H1 (cell line): Measurements from ENCODE around the gene BARHL1. TPM values are rescaled to one million over a fixed set of nuclear protein-coding genes. Genes with fewer than 3 reads are reported as not detected.

Experiments used
- CTCF ChIA-PET: fragments of 300-600 bp; sonication (Branson Sonifier 250); formaldehyde crosslinking; loops from one replicate; lab custom pipeline; 2021; ENCODE audit not compliant: partially characterized antibody; lab: Charles Lee
- POLR2A ChIA-PET: fragments of 300-600 bp; sonication (Branson Sonifier 250); formaldehyde crosslinking; loops from one replicate; lab custom pipeline; 2021; ENCODE audit warnings: inconsistent platforms; ENCODE audit not compliant: partially characterized antibody; lab: Charles Lee
- DNase-seq, 2 experiments: peaks; one replicate each; pipeline versions ENCODE4 v3.0.0 to v3.0.0-alpha.2; 2010 to 2022; ENCODE audit warnings: low spot score in 2 of 2, low read depth in 1 of 2, mixed read lengths in 1 of 2
- FAIRE-seq: peaks from 2 replicates; lab custom pipeline; 2011; peaks lifted over from hg19 to GRCh38; lab: Jason Lieb, UNC
- H2AFZ ChIP-seq: 2 replicates; pipeline ENCODE4 v1.8.1; 2012; ENCODE audit warnings: low read length, inconsistent platforms
- H2AK5ac ChIP-seq: 2 replicates; pipeline ENCODE4 v1.6.1; 2013; ENCODE audit warnings: low read depth, low read length
- H2BK120ac ChIP-seq: replicated peaks from 2 replicates; pipeline ENCODE3; 2013; ENCODE audit warnings: low read depth, low read length, inconsistent platforms
- H2BK12ac ChIP-seq: 2 replicates; pipeline ENCODE4 v1.6.1; 2013; ENCODE audit warnings: low read depth, low read length
- H2BK15ac ChIP-seq: 2 replicates; pipeline ENCODE4 v1.6.1; 2013; ENCODE audit warnings: low read length
- H2BK20ac ChIP-seq: 2 replicates; pipeline ENCODE4 v1.6.1; 2013; ENCODE audit warnings: low read length
- H2BK5ac ChIP-seq: 2 replicates; pipeline ENCODE4 v1.6.1; 2013; ENCODE audit warnings: low read depth, low read length
- H3K14ac ChIP-seq: 2 replicates; pipeline ENCODE4 v1.6.1; 2013; ENCODE audit warnings: inconsistent platforms; ENCODE audit not compliant: insufficient read length
- H3K18ac ChIP-seq: 2 replicates; pipeline ENCODE4 v1.6.1; 2013; ENCODE audit warnings: low read length; ENCODE audit errors: extremely low read depth
- H3K23ac ChIP-seq: 2 replicates; pipeline ENCODE4 v1.6.1; 2013; ENCODE audit warnings: inconsistent platforms; ENCODE audit not compliant: insufficient read length
- H3K23me2 ChIP-seq: 2 replicates; pipeline ENCODE4 v1.6.1; 2013; ENCODE audit warnings: low read depth, low read length
- H3K27ac ChIP-seq: 2 replicates; pipeline ENCODE4 v1.6.1; 2011; ENCODE audit warnings: low read depth, low read length, inconsistent platforms
- H3K27me3 ChIP-seq, 4 experiments: replicated peaks in 1 of 4; 1 replicate in 1 of 4; 2 replicates in 3 of 4; pipeline versions ENCODE4 v1.6.1 to v1.8.1; 2011 to 2013; ENCODE audit warnings: low read length in 3 of 4, mild to moderate bottlenecking in 3 of 4, inconsistent platforms in 2 of 4, mixed read lengths in 2 of 4, moderate library complexity in 1 of 4; ENCODE audit not compliant: control insufficient read depth in 3 of 4, insufficient read depth in 3 of 4; ENCODE audit errors: extremely low read depth in 1 of 4
- H3K36me3 ChIP-seq, 4 experiments: 2 replicates each; pipeline versions ENCODE4 v1.6.1 to v1.8.1; 2011 to 2013; ENCODE audit warnings: mild to moderate bottlenecking in 4 of 4, low read length in 3 of 4, moderate library complexity in 2 of 4, control low read depth in 1 of 4, inconsistent platforms in 1 of 4; ENCODE audit not compliant: insufficient read depth in 4 of 4, control insufficient read depth in 2 of 4
- H3K4ac ChIP-seq: replicated peaks from 2 replicates; pipeline ENCODE3; 2013; ENCODE audit warnings: low read length, low read depth, mixed read lengths, inconsistent platforms; ENCODE audit not compliant: insufficient read length
- H3K4me1 ChIP-seq, 4 experiments: replicated peaks in 1 of 4; 1 replicate in 1 of 4; 2 replicates in 3 of 4; pipeline versions ENCODE4 v1.6.1 to v1.8.1; 2011 to 2013; ENCODE audit warnings: low read length in 3 of 4, inconsistent platforms in 2 of 4, mixed read lengths in 1 of 4; ENCODE audit not compliant: insufficient read depth in 4 of 4, control insufficient read depth in 3 of 4
- H3K4me2 ChIP-seq, 2 experiments: 2 replicates each; pipeline versions ENCODE4 v1.6.1 to v1.8.1; 2011 to 2013; ENCODE audit warnings: low read depth in 2 of 2, low read length in 2 of 2, control low read depth in 1 of 2, inconsistent platforms in 1 of 2, mild to moderate bottlenecking in 1 of 2; ENCODE audit not compliant: insufficient read depth in 1 of 2
- H3K4me3 ChIP-seq, 4 experiments: fragments of 200-600, 300-600 bp in 1 of 4; sonication (generic), shearing (Covaris generic), sonication (Bioruptor Twin) in 1 of 4; 2 replicates each; pipeline versions ENCODE4 v1.5.1 to v1.8.1; 2011 to 2016; ENCODE audit warnings: low read length in 4 of 4, low read depth in 3 of 4, control low read depth in 2 of 4, inconsistent platforms in 2 of 4, mild to moderate bottlenecking in 2 of 4, mixed read lengths in 1 of 4, moderate library complexity in 1 of 4; ENCODE audit not compliant: insufficient read depth in 2 of 4; ENCODE audit errors: extremely low read depth in 1 of 4
- H3K56ac ChIP-seq: replicated peaks from 2 replicates; pipeline ENCODE3; 2013; ENCODE audit warnings: low read depth, mild to moderate bottlenecking, mixed read lengths, low read length, inconsistent platforms; ENCODE audit not compliant: insufficient read length
- H3K79me1 ChIP-seq: 2 replicates; pipeline ENCODE4 v1.6.1; 2013; ENCODE audit warnings: low read depth, low read length, control low read depth
- H3K79me2 ChIP-seq, 2 experiments: 2 replicates each; pipeline versions ENCODE4 v1.6.1 to v1.8.1; 2012 to 2013; ENCODE audit warnings: low read length in 2 of 2, mild to moderate bottlenecking in 2 of 2, inconsistent platforms in 1 of 2; ENCODE audit not compliant: insufficient read depth in 2 of 2, control insufficient read depth in 1 of 2
- H3K9ac ChIP-seq, 4 experiments: replicated peaks in 1 of 4; 1 replicate in 1 of 4; 2 replicates in 3 of 4; pipeline versions ENCODE4 v1.6.1 to v1.8.1; 2011 to 2013; ENCODE audit warnings: low read depth in 3 of 4, low read length in 3 of 4, control low read depth in 2 of 4, mild to moderate bottlenecking in 2 of 4, moderate library complexity in 2 of 4, inconsistent platforms in 1 of 4; ENCODE audit errors: extremely low read depth in 1 of 4
- H3K9me3 ChIP-seq, 2 experiments: 2 replicates each; pipeline versions ENCODE4 v1.6.1 to v1.8.1; 2012 to 2013; ENCODE audit warnings: mild to moderate bottlenecking in 2 of 2, moderate library complexity in 2 of 2, control low read depth in 1 of 2, inconsistent platforms in 1 of 2, low read depth in 1 of 2, low read length in 1 of 2, mixed read lengths in 1 of 2; ENCODE audit not compliant: insufficient read depth in 2 of 2
- H4K20me1 ChIP-seq, 2 experiments: replicated peaks in 1 of 2; 2 replicates each; pipeline versions ENCODE3 to v1.8.1; 2011 to 2013; ENCODE audit warnings: inconsistent platforms in 2 of 2, low read length in 2 of 2, mild to moderate bottlenecking in 1 of 2; ENCODE audit not compliant: insufficient read depth in 2 of 2, control insufficient read depth in 1 of 2
- H4K5ac ChIP-seq: 2 replicates; pipeline ENCODE4 v1.6.1; 2013; ENCODE audit warnings: low read length, low read depth, mixed read lengths, inconsistent platforms; ENCODE audit not compliant: insufficient read length
- H4K8ac ChIP-seq: 2 replicates; pipeline ENCODE4 v1.8.0; 2013; ENCODE audit warnings: mild to moderate bottlenecking, moderate library complexity, low read length, inconsistent platforms; ENCODE audit not compliant: insufficient read depth; ENCODE audit errors: extremely low read depth
- H4K91ac ChIP-seq: replicated peaks from 2 replicates; pipeline ENCODE3; 2013; ENCODE audit warnings: low read length, mixed read lengths, inconsistent platforms; ENCODE audit not compliant: insufficient read length
- ASH2L ChIP-seq: fragments of 200-600, 300-600 bp; sonication (generic); IDR thresholded peaks from one replicate; pipeline ENCODE4 v1.7.1; 2017; ENCODE audit warnings: low read length
- BRCA1 ChIP-seq: IDR thresholded peaks from 2 replicates; pipeline ENCODE4 v1.6.1; 2012; ENCODE audit warnings: low read depth, low read length, improper control_type of control experiment
- EP300 ChIP-seq, 2 experiments: IDR thresholded peaks; 1 replicate in 1 of 2; 2 replicates in 1 of 2; pipeline ENCODE4 v1.6.1; 2011 to 2012; ENCODE audit warnings: low read depth in 2 of 2, low read length in 2 of 2, mild to moderate bottlenecking in 2 of 2, borderline replicate concordance in 1 of 2, inconsistent platforms in 1 of 2, moderate library complexity in 1 of 2
- FOSL1 ChIP-seq: IDR thresholded peaks from 2 replicates; pipeline ENCODE4 v1.6.1; 2011; ENCODE audit warnings: mild to moderate bottlenecking, low read depth, low read length, moderate library complexity; ENCODE audit not compliant: insufficient read depth
- RBBP5 ChIP-seq: IDR thresholded peaks from 2 replicates; pipeline ENCODE4 v1.7.1; 2012; ENCODE audit warnings: low read depth, mild to moderate bottlenecking, inconsistent platforms, low read length, moderate library complexity, borderline replicate concordance
- WGBS, 2 experiments: shearing (Covaris generic) in 1 of 2; methylation state at CpG; one replicate each; pipeline versions ENCODE4 v1.1.6 to v1.1.7; 2013 to 2015; ENCODE audit warnings: low lambda C conversion rate in 2 of 2, mixed read lengths in 2 of 2, inconsistent platforms in 1 of 2, low coverage in 1 of 2, missing lambda C conversion rate in 1 of 2; ENCODE audit not compliant: insufficient replicate concordance in 2 of 2, insufficient coverage in 1 of 2, insufficient read length in 1 of 2; ENCODE audit errors: extremely low coverage in 1 of 2, missing lambda C conversion rate in 1 of 2; 5-methylcytosine and 5-hydroxymethylcytosine counted together
- polyA plus RNA-seq, 7 experiments: library from polyadenylated mRNA; depleted of rRNA in 3 of 7; stranded (reverse) in 5 of 7; unstranded in 2 of 7; fragments of >200 nt in 5 of 7; fragments of 200-250 nt in 2 of 7; gene quantifications; 1 replicate in 5 of 7; 2 replicates in 1 of 7; 4 replicates in 1 of 7; pipeline versions ENCODE4 v1.2.1 to v1.2.3, GENCODE V29; 2011 to 2013; ENCODE audit warnings: missing spikeins in 2 of 7, mixed read lengths in 2 of 7
- total RNA-seq: library from RNA; stranded (reverse); fragmentation: NEBNext Ultra II Directional; extraction: Animal tissue kit (Norgen Biotek cat#: 25700); gene quantifications from 2 replicates; pipeline ENCODE4 v1.2.1, GENCODE V29; 2021
- TF ChIP-seq, protein P1 (sequence below): IDR thresholded peaks from 2 replicates; pipeline ENCODE4 v1.6.1; 2011; ENCODE audit warnings: low read length, improper control_type of control experiment
- TF ChIP-seq, protein P2 (sequence below), 3 experiments: IDR thresholded peaks; 1 replicate in 2 of 3; 2 replicates in 1 of 3; pipeline versions ENCODE4 v1.5.1 to v1.6.1; 2011; ENCODE audit warnings: low read length in 3 of 3, mild to moderate bottlenecking in 3 of 3, inconsistent platforms in 2 of 3, low read depth in 1 of 3, moderate library complexity in 1 of 3; ENCODE audit not compliant: insufficient read depth in 1 of 3; ENCODE audit errors: control extremely low read depth in 1 of 3
- TF ChIP-seq, protein P3 (sequence below): IDR thresholded peaks from 2 replicates; pipeline ENCODE4 v1.6.1; 2012; ENCODE audit warnings: inconsistent platforms

The BARHL1 gene
- total and polyA plus RNA-seq, 2 of the 8 experiments (the other 6 are each of a cell fraction or from before 2014, with no cell fraction given), result not detected

DNA sequence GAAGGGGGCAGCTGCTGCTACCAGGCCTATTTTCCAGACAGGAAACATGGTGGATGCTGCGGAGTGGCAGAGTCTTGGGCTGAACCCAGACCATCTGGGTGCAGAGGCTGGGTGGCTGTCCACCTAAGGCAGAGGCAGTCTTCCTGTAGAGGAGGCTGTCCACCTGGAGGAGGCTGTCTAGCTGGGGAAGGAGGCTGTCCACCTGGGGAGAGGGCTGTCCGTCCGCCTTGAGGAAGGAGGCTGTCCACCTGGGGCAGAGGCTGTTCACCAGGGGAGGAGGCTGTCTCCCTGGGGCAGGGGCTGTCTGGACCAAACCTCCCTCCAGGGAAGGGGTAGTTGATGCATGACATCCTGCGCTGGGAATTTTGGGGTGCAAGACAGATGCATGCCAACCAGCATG is 39.2 kb upstream of the BARHL1 start:
- Histone ChIP-seq H3K4me2 (no peak overlapping the region), H3K18ac (no peak overlapping the region), H3K4me3 (no peak overlapping the region), H4K91ac (peak overlapping the region; percentile 13), H3K4me1 (peaks cover 0 to 7% (median 5%) of the 10 kb centered on the region in 4 experiments; a peak in 5 of 7 replicates), H2BK120ac (no peak overlapping the region), H2BK5ac (no peak overlapping the region), H3K27ac (no peak overlapping the region), H3K23ac (no peak overlapping the region), H3K56ac (no peak overlapping the region), H4K5ac (no peak overlapping the region), H3K9me3 (no peaks in the 10 kb centered on the region), H3K27me3 (no peaks in the 10 kb centered on the region; a peak in 1 of 7 replicates), H3K9ac (no peak overlapping the region), H3K79me2 (no peaks in the 10 kb centered on the region), H3K14ac (no peak overlapping the region), H2BK12ac (no peak overlapping the region), H2BK20ac (no peak overlapping the region), H2BK15ac (0 out of 2 replicates have a peak overlapping the region, but pooled peaks have one; percentile 77), H3K4ac (no peak overlapping the region), H2AFZ (no peak overlapping the region), H4K8ac (no peak overlapping the region), H3K23me2 (peaks cover 4% of the 10 kb centered on the region; the same call in 1 of the 2 replicates), H2AK5ac (no peak overlapping the region), H3K79me1 (no peaks in the 10 kb centered on the region), H4K20me1 (no peaks in the 10 kb centered on the region), H3K36me3 (no peaks in the 10 kb centered on the region)
- ChIA-PET POLR2A (no interaction called here), CTCF (interaction anchor here (0.9 to 1.9 kb wide), 2 partner anchors 11 to 131 kb away, joined by 3 to 6 read pairs; no protein-coding TSS in a partner anchor)
- DNase-seq (no peak), FAIRE-seq (no peak)
- 89% methylated on average over 4 of the region's 4 CpGs; no CpG with 5 or more reads in 1 of the 2 experiments for WGBS, 2 experiments
- TF ChIP-seq, protein P1, sequence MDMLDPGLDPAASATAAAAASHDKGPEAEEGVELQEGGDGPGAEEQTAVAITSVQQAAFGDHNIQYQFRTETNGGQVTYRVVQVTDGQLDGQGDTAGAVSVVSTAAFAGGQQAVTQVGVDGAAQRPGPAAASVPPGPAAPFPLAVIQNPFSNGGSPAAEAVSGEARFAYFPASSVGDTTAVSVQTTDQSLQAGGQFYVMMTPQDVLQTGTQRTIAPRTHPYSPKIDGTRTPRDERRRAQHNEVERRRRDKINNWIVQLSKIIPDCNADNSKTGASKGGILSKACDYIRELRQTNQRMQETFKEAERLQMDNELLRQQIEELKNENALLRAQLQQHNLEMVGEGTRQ, result no peak
- TF ChIP-seq ASH2L (no peak), FOSL1 (no peak), RBBP5 (no peak), BRCA1 (no peak), EP300 (IDR thresholded peaks at IDR 0.05; ENCODE audit: borderline replicate concordance in 1 of 2, low read depth in 2 of 2, low read length in 2 of 2) (no peak)
- TF ChIP-seq, protein P2, sequence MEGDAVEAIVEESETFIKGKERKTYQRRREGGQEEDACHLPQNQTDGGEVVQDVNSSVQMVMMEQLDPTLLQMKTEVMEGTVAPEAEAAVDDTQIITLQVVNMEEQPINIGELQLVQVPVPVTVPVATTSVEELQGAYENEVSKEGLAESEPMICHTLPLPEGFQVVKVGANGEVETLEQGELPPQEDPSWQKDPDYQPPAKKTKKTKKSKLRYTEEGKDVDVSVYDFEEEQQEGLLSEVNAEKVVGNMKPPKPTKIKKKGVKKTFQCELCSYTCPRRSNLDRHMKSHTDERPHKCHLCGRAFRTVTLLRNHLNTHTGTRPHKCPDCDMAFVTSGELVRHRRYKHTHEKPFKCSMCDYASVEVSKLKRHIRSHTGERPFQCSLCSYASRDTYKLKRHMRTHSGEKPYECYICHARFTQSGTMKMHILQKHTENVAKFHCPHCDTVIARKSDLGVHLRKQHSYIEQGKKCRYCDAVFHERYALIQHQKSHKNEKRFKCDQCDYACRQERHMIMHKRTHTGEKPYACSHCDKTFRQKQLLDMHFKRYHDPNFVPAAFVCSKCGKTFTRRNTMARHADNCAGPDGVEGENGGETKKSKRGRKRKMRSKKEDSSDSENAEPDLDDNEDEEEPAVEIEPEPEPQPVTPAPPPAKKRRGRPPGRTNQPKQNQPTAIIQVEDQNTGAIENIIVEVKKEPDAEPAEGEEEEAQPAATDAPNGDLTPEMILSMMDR (IDR thresholded peaks at IDR 0.05; ENCODE audit: control extremely low read depth in 1 of 3, insufficient read depth in 1 of 3, low read depth in 1 of 3, low read length in 3 of 3), result no peak
- TF ChIP-seq, protein P3, sequence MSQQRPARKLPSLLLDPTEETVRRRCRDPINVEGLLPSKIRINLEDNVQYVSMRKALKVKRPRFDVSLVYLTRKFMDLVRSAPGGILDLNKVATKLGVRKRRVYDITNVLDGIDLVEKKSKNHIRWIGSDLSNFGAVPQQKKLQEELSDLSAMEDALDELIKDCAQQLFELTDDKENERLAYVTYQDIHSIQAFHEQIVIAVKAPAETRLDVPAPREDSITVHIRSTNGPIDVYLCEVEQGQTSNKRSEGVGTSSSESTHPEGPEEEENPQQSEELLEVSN, result no peak
